Measurements from ENCODE around the gene RNF167.

RNF167 gene

DNA sequence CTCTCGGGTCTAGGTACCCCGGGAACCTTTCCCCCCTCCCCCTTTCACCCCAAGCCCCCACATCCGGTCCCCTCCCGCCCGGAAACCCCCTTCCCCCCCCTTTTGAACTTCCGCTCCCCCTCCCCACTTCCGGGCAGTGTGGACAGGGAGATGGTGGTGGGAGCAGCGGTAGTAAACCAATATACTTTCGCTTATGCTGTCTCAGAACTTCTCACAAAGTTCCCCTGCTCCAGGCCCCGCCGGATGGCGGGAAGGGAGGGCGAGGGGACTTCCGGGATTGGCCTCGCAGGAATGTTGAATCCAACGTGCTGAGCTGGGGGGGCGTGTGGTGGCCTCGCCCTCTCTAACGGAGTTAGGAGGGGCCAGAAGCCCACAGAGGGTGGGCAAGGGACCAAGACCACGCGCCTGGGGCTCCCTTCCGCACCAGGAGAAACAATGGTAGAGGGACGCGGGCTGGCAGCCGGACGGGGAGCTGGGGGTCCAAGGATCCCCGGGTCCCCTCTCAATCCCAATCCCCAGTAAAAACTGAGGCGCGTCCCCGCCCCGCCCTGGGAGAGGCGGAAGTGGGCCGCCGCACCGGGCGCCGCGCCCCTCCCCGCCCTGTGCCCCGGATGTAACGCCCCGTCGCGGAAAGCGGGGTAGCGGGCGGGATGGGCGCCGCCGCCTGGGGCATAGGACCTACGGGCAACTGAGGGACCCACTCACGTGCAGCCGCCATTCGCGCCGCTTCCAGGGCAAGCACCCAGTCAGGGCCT lies 7.5 kb downstream of the RNF167 start (continued):
- TF ChIP-seq, protein P1, sequence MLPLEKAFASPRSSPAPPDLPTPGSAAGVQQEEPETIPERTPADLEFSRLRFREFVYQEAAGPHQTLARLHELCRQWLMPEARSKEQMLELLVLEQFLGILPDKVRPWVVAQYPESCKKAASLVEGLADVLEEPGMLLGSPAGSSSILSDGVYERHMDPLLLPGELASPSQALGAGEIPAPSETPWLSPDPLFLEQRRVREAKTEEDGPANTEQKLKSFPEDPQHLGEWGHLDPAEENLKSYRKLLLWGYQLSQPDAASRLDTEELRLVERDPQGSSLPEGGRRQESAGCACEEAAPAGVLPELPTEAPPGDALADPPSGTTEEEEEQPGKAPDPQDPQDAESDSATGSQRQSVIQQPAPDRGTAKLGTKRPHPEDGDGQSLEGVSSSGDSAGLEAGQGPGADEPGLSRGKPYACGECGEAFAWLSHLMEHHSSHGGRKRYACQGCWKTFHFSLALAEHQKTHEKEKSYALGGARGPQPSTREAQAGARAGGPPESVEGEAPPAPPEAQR (tag by site-specific recombination; IDR thresholded peaks at IDR 0.05), result no peak
- no peak for TF ChIP-seq ZNF501 (tag by site-specific recombination; IDR thresholded peaks at IDR 0.05)
- TF ChIP-seq BCL11A (tag by site-specific recombination; IDR thresholded peaks at IDR 0.05; ENCODE audit: low read depth), result 0 out of 2 replicates have a peak, but pooled peaks have one; percentile 13
- TF ChIP-seq ZNF19 (tag by site-specific recombination; IDR thresholded peaks at IDR 0.05; ENCODE audit: low read depth), result no peak
- peak; percentile 48; the same call in 1 of the 2 replicates for TF ChIP-seq IKZF3 (tag by site-specific recombination; IDR thresholded peaks at IDR 0.05)
- no peak for TF ChIP-seq ZNF114 (tag by site-specific recombination; IDR thresholded peaks at IDR 0.05)
- TF ChIP-seq ZNF76 (tag by site-specific recombination; IDR thresholded peaks at IDR 0.05; ENCODE audit: borderline replicate concordance, low read depth), result peak; percentile 57; the same call in 1 of the 2 replicates
- no peak for TF ChIP-seq ZNF658 (tag by site-specific recombination; IDR thresholded peaks at IDR 0.05)
- TF ChIP-seq ZNF202 (tag by site-specific recombination; IDR thresholded peaks at IDR 0.05; ENCODE audit: borderline replicate concordance), result no peak
- TF ChIP-seq, protein P2, sequence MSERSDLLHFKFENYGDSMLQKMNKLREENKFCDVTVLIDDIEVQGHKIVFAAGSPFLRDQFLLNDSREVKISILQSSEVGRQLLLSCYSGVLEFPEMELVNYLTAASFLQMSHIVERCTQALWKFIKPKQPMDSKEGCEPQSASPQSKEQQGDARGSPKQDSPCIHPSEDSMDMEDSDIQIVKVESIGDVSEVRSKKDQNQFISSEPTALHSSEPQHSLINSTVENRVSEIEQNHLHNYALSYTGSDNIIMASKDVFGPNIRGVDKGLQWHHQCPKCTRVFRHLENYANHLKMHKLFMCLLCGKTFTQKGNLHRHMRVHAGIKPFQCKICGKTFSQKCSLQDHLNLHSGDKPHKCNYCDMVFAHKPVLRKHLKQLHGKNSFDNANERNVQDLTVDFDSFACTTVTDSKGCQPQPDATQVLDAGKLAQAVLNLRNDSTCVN (tag by site-specific recombination; optimal IDR thresholded peaks at IDR 0.05), result no peak
- no peak for TF ChIP-seq ZNF433 (tag by site-specific recombination; IDR thresholded peaks at IDR 0.05; ENCODE audit: low read depth)
- TF ChIP-seq ZBTB1 (tag by site-specific recombination; IDR thresholded peaks at IDR 0.05), result no peak
- TF ChIP-seq, protein P3, sequence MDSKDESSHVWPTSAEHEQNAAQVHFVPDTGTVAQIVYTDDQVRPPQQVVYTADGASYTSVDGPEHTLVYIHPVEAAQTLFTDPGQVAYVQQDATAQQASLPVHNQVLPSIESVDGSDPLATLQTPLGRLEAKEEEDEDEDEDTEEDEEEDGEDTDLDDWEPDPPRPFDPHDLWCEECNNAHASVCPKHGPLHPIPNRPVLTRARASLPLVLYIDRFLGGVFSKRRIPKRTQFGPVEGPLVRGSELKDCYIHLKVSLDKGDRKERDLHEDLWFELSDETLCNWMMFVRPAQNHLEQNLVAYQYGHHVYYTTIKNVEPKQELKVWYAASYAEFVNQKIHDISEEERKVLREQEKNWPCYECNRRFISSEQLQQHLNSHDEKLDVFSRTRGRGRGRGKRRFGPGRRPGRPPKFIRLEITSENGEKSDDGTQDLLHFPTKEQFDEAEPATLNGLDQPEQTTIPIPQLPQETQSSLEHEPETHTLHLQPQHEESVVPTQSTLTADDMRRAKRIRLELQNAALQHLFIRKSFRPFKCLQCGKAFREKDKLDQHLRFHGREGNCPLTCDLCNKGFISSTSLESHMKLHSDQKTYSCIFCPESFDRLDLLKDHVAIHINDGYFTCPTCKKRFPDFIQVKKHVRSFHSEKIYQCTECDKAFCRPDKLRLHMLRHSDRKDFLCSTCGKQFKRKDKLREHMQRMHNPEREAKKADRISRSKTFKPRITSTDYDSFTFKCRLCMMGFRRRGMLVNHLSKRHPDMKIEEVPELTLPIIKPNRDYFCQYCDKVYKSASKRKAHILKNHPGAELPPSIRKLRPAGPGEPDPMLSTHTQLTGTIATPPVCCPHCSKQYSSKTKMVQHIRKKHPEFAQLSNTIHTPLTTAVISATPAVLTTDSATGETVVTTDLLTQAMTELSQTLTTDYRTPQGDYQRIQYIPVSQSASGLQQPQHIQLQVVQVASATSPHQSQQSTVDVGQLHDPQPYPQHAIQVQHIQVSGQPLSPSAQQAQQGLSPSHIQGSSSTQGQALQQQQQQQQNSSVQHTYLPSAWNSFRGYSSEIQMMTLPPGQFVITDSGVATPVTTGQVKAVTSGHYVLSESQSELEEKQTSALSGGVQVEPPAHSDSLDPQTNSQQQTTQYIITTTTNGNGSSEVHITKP (tag by site-specific recombination; IDR thresholded peaks at IDR 0.05), result peak; percentile 96
- TF ChIP-seq SP7 (tag by site-specific recombination; IDR thresholded peaks at IDR 0.05), result 0 out of 2 replicates have a peak, but pooled peaks have one; percentile 60
- TF ChIP-seq REPIN1 (tag by site-specific recombination; IDR thresholded peaks at IDR 0.05; ENCODE audit: low read depth), result no peak
- no peak for TF ChIP-seq ZNF416 (tag by site-specific recombination; IDR thresholded peaks at IDR 0.05)
- TF ChIP-seq GLI2 (tag by site-specific recombination; IDR thresholded peaks at IDR 0.05; ENCODE audit: borderline replicate concordance, low read depth), result no peak
- no peak for TF ChIP-seq ZSCAN16 (tag by site-specific recombination; IDR thresholded peaks at IDR 0.05)
- no peak; the same call in 1 of the 2 replicates for TF ChIP-seq WT1 (tag by site-specific recombination; IDR thresholded peaks at IDR 0.05)
- TF ChIP-seq, protein P4, sequence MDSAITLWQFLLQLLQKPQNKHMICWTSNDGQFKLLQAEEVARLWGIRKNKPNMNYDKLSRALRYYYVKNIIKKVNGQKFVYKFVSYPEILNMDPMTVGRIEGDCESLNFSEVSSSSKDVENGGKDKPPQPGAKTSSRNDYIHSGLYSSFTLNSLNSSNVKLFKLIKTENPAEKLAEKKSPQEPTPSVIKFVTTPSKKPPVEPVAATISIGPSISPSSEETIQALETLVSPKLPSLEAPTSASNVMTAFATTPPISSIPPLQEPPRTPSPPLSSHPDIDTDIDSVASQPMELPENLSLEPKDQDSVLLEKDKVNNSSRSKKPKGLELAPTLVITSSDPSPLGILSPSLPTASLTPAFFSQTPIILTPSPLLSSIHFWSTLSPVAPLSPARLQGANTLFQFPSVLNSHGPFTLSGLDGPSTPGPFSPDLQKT (IDR thresholded peaks at IDR 0.05; ENCODE audit: borderline replicate concordance, low read depth, low read length), result no peak
- TF ChIP-seq ZEB2 (tag by site-specific recombination; IDR thresholded peaks at IDR 0.05), result peak; percentile 61
- TF ChIP-seq ZNF335 (tag by site-specific recombination; conservative IDR thresholded peaks at IDR 0.05), result peak; percentile 67
- TF ChIP-seq, protein P5, sequence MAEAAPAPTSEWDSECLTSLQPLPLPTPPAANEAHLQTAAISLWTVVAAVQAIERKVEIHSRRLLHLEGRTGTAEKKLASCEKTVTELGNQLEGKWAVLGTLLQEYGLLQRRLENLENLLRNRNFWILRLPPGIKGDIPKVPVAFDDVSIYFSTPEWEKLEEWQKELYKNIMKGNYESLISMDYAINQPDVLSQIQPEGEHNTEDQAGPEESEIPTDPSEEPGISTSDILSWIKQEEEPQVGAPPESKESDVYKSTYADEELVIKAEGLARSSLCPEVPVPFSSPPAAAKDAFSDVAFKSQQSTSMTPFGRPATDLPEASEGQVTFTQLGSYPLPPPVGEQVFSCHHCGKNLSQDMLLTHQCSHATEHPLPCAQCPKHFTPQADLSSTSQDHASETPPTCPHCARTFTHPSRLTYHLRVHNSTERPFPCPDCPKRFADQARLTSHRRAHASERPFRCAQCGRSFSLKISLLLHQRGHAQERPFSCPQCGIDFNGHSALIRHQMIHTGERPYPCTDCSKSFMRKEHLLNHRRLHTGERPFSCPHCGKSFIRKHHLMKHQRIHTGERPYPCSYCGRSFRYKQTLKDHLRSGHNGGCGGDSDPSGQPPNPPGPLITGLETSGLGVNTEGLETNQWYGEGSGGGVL (tag by site-specific recombination; IDR thresholded peaks at IDR 0.05), result peak; percentile 71
- TF ChIP-seq, protein P6, sequence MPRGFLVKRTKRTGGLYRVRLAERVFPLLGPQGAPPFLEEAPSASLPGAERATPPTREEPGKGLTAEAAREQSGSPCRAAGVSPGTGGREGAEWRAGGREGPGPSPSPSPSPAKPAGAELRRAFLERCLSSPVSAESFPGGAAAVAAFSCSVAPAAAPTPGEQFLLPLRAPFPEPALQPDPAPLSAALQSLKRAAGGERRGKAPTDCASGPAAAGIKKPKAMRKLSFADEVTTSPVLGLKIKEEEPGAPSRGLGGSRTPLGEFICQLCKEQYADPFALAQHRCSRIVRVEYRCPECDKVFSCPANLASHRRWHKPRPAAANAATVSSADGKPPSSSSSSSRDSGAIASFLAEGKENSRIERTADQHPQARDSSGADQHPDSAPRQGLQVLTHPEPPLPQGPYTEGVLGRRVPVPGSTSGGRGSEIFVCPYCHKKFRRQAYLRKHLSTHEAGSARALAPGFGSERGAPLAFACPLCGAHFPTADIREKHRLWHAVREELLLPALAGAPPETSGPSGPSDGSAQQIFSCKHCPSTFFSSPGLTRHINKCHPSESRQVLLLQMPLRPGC (tag by site-specific recombination; IDR thresholded peaks at IDR 0.05), result peak; percentile 37; the same call in 1 of the 2 replicates
- TF ChIP-seq ZNF423 (tag by site-specific recombination; IDR thresholded peaks at IDR 0.05), result peak; percentile 17; the same call in 1 of the 2 replicates
- TF ChIP-seq, protein P7, sequence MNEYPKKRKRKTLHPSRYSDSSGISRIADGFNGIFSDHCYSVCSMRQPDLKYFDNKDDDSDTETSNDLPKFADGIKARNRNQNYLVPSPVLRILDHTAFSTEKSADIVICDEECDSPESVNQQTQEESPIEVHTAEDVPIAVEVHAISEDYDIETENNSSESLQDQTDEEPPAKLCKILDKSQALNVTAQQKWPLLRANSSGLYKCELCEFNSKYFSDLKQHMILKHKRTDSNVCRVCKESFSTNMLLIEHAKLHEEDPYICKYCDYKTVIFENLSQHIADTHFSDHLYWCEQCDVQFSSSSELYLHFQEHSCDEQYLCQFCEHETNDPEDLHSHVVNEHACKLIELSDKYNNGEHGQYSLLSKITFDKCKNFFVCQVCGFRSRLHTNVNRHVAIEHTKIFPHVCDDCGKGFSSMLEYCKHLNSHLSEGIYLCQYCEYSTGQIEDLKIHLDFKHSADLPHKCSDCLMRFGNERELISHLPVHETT (tag by site-specific recombination; IDR thresholded peaks at IDR 0.05), result no peak
- TF ChIP-seq ZSCAN23 (tag by site-specific recombination; IDR thresholded peaks at IDR 0.05), result no peak

Data from HEK293 (cell line).